OCI-LY3 (cell line): ENCODE measurements around the gene E2F6.

Experiments
- EZH2phosphoT487 ChIP-seq: fragments of 200-600 bp; shearing (Covaris generic); IDR thresholded peaks from 2 replicates; pipeline ENCODE4 v1.6.1; 2018; ENCODE audit warnings: antibody characterized with exemption, mixed run types, low read depth
- TF ChIP-seq, protein P1 (sequence below): fragments of 200-600, 300-600 bp; sonication (generic); IDR thresholded peaks from 2 replicates; pipeline ENCODE4 v1.5.1; 2014; ENCODE audit warnings: antibody characterized with exemption, low read length, low read depth

DNA sequence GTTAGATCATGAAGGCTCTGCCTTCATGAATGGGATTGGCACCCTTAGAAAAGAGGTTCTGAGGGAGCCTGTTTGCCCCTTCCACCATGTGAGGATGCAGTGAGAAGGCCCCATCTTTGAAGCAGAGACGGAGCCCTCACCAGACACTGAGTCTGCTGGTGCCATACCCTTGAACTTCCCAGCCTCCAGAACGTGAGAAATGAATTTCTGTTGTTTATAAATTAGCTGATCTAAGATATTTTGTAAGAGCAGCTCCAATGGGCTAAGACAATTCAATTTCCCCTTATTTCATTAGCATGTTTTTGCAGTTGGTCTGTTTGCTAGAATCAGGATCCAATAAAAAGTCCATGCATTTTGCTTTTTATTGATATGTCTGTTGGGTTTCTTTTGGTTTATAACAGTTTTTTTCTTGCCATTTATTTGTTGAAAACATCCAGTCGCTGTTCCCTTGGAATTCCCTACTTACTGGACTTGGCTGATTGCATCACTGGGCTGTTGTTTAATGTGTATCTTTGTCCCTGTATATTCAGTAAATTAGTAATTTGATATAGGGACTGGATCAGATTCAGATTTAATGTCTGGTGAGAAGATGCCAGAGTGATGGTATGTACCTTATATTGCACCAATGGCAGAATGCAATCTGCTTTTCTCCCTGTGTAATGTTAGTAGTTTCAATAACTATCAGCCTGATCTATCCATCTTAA lies 43.8 kb upstream of the E2F6 start:
- TF ChIP-seq, protein P1, sequence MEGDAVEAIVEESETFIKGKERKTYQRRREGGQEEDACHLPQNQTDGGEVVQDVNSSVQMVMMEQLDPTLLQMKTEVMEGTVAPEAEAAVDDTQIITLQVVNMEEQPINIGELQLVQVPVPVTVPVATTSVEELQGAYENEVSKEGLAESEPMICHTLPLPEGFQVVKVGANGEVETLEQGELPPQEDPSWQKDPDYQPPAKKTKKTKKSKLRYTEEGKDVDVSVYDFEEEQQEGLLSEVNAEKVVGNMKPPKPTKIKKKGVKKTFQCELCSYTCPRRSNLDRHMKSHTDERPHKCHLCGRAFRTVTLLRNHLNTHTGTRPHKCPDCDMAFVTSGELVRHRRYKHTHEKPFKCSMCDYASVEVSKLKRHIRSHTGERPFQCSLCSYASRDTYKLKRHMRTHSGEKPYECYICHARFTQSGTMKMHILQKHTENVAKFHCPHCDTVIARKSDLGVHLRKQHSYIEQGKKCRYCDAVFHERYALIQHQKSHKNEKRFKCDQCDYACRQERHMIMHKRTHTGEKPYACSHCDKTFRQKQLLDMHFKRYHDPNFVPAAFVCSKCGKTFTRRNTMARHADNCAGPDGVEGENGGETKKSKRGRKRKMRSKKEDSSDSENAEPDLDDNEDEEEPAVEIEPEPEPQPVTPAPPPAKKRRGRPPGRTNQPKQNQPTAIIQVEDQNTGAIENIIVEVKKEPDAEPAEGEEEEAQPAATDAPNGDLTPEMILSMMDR, result no peak
- TF ChIP-seq EZH2phosphoT487, result no peak
